Loucy (cell line): Measurements from ENCODE around the gene C22orf15.

Experiments used
- EZH2phosphoT487 ChIP-seq: fragments of 200-600 bp; IDR thresholded peaks from 2 replicates; pipeline ENCODE4 v1.6.1; 2018; ENCODE audit warnings: antibody characterized with exemption, mild to moderate bottlenecking, moderate library complexity, borderline replicate concordance
- TF ChIP-seq, protein P1 (sequence below): fragments of 200-600 bp; sonication (generic); conservative IDR thresholded peaks from 2 replicates; pipeline ENCODE4 v1.5.1; 2014; ENCODE audit warnings: mild to moderate bottlenecking, antibody characterized with exemption, low read length

DNA sequence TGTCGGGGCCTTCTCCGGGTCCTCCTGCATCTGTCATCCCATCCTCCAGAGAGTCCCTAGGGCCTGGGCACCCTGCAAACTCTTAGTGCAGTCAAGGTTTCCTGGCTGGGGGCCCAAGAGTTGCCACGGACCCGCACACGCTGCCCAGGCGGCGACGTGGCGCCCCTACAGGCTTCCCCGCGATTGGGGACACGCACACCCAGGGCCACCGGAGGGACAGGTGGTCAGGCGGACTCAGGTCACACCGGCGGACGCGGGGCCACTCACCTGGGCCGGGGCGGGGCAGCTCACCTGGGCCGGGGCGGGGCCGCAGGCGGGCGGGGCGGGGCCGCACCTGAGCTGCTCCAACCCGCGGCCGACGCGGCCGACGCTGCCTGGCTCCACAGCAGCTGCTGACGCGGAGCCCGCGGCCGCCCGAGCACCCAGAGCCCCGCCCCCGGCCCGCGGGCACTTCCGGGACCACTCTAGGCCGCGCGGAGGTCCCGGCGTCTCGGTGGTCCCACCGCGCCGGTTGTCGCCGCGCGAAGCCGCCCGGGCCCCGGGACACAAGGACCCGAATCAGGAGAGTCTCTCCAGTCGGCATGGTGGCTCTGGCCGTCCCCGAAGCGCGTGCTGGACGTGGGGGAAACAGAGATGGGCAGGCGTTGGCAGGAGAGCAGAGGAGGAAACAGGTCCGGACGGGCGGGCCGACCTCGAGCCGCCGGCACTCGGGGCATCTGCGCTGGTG, 11.9 kb upstream of the C22orf15 start, which contains the start of gene ZNF70:
- TF ChIP-seq, protein P1, sequence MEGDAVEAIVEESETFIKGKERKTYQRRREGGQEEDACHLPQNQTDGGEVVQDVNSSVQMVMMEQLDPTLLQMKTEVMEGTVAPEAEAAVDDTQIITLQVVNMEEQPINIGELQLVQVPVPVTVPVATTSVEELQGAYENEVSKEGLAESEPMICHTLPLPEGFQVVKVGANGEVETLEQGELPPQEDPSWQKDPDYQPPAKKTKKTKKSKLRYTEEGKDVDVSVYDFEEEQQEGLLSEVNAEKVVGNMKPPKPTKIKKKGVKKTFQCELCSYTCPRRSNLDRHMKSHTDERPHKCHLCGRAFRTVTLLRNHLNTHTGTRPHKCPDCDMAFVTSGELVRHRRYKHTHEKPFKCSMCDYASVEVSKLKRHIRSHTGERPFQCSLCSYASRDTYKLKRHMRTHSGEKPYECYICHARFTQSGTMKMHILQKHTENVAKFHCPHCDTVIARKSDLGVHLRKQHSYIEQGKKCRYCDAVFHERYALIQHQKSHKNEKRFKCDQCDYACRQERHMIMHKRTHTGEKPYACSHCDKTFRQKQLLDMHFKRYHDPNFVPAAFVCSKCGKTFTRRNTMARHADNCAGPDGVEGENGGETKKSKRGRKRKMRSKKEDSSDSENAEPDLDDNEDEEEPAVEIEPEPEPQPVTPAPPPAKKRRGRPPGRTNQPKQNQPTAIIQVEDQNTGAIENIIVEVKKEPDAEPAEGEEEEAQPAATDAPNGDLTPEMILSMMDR = peak; percentile 54
- no peak for TF ChIP-seq EZH2phosphoT487
